Left ventricle myocardium inferior (tissue), 1 donor: ENCODE data around the gene PHF14. TPM values are rescaled to one million over a fixed set of nuclear protein-coding genes. Genes with fewer than 3 reads are reported as not detected.

Experiments
- DNase-seq: peaks from one replicate; pipeline ENCODE4 v3.0.0-alpha.2; 2020
- H3K27ac ChIP-seq: fragments of 200-600 bp; replicated peaks from 2 replicates; pipeline ENCODE4 v1.8.0; 2021
- H3K27me3 ChIP-seq: fragments of 200-600 bp; 2 replicates; pipeline ENCODE4 v1.8.0; 2021; ENCODE audit warnings: low read depth
- H3K36me3 ChIP-seq: fragments of 200-600 bp; 2 replicates; pipeline ENCODE4 v1.8.0; 2021
- H3K4me1 ChIP-seq: fragments of 200-600 bp; 2 replicates; pipeline ENCODE4 v1.8.0; 2021
- H3K4me3 ChIP-seq: fragments of 200-600 bp; 2 replicates; pipeline ENCODE4 v1.8.0; 2021; ENCODE audit warnings: mild to moderate bottlenecking, moderate library complexity
- H3K9me3 ChIP-seq: fragments of 200-600 bp; replicated peaks from 2 replicates; pipeline ENCODE4 v1.8.0; 2021
- intact Hi-C: fragments of 100-400 bp; cut with micrococcal nuclease; formaldehyde crosslinking; loops from one replicate; pipeline ENCODE4 v1.11.0; 2022
- total RNA-seq: library from RNA; stranded (reverse); fragmentation: NEBNext Ultra II Directional; extraction: Animal tissue kit (Norgen Biotek cat#: 25700); gene quantifications from one replicate; pipeline ENCODE4 v1.2.1, GENCODE V29; 2021
- TF ChIP-seq, protein P1 (sequence below): fragments of 200-600 bp; IDR thresholded peaks from 2 replicates; pipeline ENCODE4 v1.8.0; 2021; ENCODE audit warnings: antibody characterized with exemption, mild to moderate bottlenecking, borderline replicate concordance
- donor health status: DM: no; HTN: yes; CAD: no; lungs with severe emphysema.

Gene PHF14
- total RNA-seq, 1 donor from 2014 or later: 13.0 TPM

DNA sequence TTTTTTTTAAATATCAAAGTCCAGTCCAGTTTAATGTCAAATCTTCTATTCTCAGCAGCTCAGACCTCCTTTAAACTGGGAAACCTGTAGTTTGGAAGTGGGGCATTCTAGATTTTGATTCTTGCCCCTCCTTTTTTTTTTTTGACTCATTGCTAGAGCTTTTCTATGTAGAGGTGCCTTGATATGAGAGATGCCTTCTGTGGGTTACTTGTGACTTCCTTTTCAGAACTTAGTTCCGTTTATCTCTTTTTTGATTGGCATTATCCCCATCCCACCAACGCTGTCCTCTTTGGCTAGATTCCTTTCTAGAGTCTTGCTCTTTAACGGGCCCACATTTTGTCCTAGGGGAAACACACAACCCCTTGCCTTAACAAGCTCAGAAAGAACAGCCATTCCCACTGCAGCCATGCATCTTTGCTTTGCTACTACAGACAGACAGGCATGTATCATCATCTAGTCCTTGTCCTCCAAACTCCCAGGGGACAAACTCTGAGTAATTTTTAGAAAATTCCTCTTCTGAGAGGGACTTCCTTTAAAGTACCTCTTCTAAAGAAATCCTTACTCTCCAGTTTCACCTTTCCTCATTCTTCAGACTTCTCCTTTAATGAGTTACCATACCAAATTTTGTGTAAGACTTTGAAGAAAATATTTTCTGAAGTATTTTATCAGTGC, 153.6 kb downstream of the PHF14 start:
- intact Hi-C loops: no loop called here
- Histone ChIP-seq H3K4me3 (no peak overlapping the region), H3K27ac (no peak overlapping the region), H3K9me3 (no peaks in the 10 kb centered on the region), H3K27me3 (no peaks in the 10 kb centered on the region), H3K4me1 (peaks cover 16% of the 10 kb centered on the region), H3K36me3 (no peaks in the 10 kb centered on the region)
- TF ChIP-seq, protein P1, sequence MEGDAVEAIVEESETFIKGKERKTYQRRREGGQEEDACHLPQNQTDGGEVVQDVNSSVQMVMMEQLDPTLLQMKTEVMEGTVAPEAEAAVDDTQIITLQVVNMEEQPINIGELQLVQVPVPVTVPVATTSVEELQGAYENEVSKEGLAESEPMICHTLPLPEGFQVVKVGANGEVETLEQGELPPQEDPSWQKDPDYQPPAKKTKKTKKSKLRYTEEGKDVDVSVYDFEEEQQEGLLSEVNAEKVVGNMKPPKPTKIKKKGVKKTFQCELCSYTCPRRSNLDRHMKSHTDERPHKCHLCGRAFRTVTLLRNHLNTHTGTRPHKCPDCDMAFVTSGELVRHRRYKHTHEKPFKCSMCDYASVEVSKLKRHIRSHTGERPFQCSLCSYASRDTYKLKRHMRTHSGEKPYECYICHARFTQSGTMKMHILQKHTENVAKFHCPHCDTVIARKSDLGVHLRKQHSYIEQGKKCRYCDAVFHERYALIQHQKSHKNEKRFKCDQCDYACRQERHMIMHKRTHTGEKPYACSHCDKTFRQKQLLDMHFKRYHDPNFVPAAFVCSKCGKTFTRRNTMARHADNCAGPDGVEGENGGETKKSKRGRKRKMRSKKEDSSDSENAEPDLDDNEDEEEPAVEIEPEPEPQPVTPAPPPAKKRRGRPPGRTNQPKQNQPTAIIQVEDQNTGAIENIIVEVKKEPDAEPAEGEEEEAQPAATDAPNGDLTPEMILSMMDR: no peak
- DNase-seq: no peak

GRCh38 chr7:11127988-11128387, 154.3 kb downstream of the PHF14 start:
- Histone ChIP-seq H3K36me3 (no peaks in the 10 kb centered on the region), H3K27ac (no peak overlapping the region), H3K4me3 (no peak overlapping the region), H3K9me3 (no peaks in the 10 kb centered on the region), H3K27me3 (no peaks in the 10 kb centered on the region), H3K4me1 (peaks cover 16% of the 10 kb centered on the region)
- intact Hi-C loops: no loop called here
- TF ChIP-seq, protein P1: no peak
- DNase-seq: no peak

DNA sequence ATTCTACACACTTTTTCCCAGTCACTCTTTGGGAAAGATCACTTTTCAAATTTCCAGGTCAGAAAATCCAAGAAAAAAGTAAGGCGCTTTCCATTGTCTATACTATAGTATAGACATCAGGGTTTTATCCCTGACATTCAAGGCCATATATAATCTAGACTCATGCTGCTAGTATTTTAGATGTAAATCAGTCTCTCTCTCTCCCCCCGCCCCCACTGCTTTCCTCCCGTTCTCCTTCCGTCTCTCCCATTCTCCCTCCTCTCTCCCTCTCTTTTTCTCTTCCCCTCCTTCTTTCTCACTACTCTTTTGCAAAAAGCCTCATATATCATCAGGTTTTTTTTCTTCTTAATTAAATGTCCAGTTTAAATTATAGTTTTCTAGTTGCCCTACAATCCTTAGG, 154.8 kb downstream of the PHF14 start:
- intact Hi-C loops: no loop called here
- Histone ChIP-seq H3K9me3 (no peaks in the 10 kb centered on the region), H3K4me3 (no peak overlapping the region), H3K4me1 (peaks cover 16% of the 10 kb centered on the region), H3K27ac (no peak overlapping the region), H3K36me3 (no peaks in the 10 kb centered on the region), H3K27me3 (no peaks in the 10 kb centered on the region)
- TF ChIP-seq, protein P1: no peak
- no peak for DNase-seq

DNA sequence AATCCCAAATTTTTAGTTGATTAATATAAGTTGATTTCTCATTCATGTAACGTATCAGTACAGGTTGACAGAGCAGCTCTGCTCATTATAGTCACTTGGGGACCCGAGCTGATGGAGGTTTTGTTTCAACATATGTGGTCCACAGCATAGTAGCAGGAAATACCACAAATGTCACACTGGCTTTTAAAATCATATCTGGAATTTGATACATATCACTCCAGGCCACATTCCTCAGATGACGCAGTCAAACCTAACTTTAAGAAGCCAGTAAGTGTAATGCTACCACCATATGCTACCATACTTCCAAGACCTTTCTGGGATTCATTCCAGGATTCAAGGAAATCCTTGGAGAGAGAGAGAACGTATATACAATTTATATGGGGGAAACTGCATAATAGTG, 156.3 kb downstream of the PHF14 start:
- intact Hi-C loops: no loop called here
- TF ChIP-seq, protein P1: no peak
- H3K4me1 ChIP-seq: peaks cover 16% of the 10 kb centered on the region

DNA sequence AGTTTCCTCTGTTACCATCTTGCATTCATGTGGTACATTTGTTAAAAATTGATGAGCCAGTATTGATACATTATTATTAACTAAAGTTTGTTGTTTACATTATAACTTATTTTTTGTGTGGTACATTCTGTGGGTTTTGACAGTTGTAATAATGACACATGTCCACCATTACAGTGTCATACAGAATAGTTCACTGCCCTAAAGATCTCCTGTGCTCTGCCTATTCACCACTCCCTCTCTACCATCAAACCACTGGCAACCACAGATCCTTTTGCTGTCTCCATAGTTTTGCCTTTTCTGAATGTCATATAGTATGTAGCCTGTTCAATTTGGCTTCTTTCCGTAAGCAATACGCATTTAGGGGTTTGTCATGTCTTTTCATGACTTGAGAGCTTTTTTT, 156.9 kb downstream of the PHF14 start:
- Histone ChIP-seq H3K4me1 (peaks cover 16% of the 10 kb centered on the region), H3K27ac (no peak overlapping the region), H3K36me3 (no peaks in the 10 kb centered on the region), H3K27me3 (no peaks in the 10 kb centered on the region), H3K4me3 (no peak overlapping the region), H3K9me3 (no peaks in the 10 kb centered on the region)
- DNase-seq: no peak
- intact Hi-C loops: no loop called here
- TF ChIP-seq, protein P1: no peak

More for the DNA sequence above, 156.3 kb downstream of the PHF14 start:
- Histone ChIP-seq H3K4me3 (no peak overlapping the region), H3K36me3 (no peaks in the 10 kb centered on the region), H3K27me3 (no peaks in the 10 kb centered on the region), H3K27ac (no peak overlapping the region), H3K9me3 (no peaks in the 10 kb centered on the region)
- DNase-seq: no peak
